ENCODE data around the gene CLEC12A.

DNA sequence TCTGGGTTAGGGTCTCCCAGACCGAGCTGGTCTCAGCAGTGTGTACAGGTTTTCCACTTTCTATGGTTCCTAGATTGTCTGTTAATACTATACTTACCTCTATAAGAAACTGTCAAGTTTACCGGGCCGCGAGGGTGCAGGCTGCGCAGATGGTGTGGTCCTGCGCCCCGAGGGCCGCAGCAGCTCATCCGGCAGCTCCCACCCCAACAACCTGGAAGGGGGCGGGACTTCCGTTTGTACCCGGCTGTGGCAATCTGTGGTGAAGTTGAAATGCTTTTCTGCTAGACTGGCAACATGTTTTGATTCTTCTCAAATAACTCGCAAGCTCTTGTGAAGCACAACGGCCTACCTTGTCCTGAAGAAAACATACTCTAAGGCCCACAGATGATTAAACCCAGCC is 59.2 kb downstream of the CLEC12A start, which contains the start of gene CLEC9A:
- no peak for TF ChIP-seq POLR2AphosphoS5 (IDR thresholded peaks at IDR 0.05)
- TF ChIP-seq, protein P1, sequence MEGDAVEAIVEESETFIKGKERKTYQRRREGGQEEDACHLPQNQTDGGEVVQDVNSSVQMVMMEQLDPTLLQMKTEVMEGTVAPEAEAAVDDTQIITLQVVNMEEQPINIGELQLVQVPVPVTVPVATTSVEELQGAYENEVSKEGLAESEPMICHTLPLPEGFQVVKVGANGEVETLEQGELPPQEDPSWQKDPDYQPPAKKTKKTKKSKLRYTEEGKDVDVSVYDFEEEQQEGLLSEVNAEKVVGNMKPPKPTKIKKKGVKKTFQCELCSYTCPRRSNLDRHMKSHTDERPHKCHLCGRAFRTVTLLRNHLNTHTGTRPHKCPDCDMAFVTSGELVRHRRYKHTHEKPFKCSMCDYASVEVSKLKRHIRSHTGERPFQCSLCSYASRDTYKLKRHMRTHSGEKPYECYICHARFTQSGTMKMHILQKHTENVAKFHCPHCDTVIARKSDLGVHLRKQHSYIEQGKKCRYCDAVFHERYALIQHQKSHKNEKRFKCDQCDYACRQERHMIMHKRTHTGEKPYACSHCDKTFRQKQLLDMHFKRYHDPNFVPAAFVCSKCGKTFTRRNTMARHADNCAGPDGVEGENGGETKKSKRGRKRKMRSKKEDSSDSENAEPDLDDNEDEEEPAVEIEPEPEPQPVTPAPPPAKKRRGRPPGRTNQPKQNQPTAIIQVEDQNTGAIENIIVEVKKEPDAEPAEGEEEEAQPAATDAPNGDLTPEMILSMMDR (IDR thresholded peaks at IDR 0.05): no peak
